NCI-H1436 (cell line): ENCODE data around the gene ST7.

ENCODE experiments used
- DNase-seq: peaks from one replicate; lab custom pipeline; 2025; lab: John Stamatoyannopoulos, UW

ST7 gene

GRCh38 chr7:117273814-117274225, 320.5 kb downstream of the ST7 start:
- no peak for DNase-seq

GRCh38 chr7:117274951-117275350, 321.6 kb downstream of the ST7 start:
- DNase-seq, result no peak

- no peak for DNase-seq
These were observed 324.3 kb downstream of the ST7 start for GRCh38 chr7:117277576-117277975.

GRCh38 chr7:117278040-117278439, 324.7 kb downstream of the ST7 start:
- no peak for DNase-seq

GRCh38 chr7:117279203-117279602, 325.9 kb downstream of the ST7 start:
- DNase-seq, result no peak
